Sigmoid colon (tissue), 4 donors: ENCODE measurements around the gene C1QL2.

Experiments used
- CTCF ChIP-seq, 4 experiments: fragments of 450-650 bp in 3 of 4; fragments of 200-600 bp in 1 of 4; IDR thresholded peaks; one replicate each; pipeline ENCODE4 v1.5.1; 2016 to 2019; ENCODE audit warnings: antibody characterized with exemption in 4 of 4, mild to moderate bottlenecking in 3 of 4, moderate library complexity in 2 of 4
- EP300 ChIP-seq, 4 donors: sonication (generic); formaldehyde crosslinking; IDR thresholded peaks; one replicate each; pipeline ENCODE4 v1.6.1; 2017; ENCODE audit warnings: antibody characterized with exemption in 4 of 4

DNA sequence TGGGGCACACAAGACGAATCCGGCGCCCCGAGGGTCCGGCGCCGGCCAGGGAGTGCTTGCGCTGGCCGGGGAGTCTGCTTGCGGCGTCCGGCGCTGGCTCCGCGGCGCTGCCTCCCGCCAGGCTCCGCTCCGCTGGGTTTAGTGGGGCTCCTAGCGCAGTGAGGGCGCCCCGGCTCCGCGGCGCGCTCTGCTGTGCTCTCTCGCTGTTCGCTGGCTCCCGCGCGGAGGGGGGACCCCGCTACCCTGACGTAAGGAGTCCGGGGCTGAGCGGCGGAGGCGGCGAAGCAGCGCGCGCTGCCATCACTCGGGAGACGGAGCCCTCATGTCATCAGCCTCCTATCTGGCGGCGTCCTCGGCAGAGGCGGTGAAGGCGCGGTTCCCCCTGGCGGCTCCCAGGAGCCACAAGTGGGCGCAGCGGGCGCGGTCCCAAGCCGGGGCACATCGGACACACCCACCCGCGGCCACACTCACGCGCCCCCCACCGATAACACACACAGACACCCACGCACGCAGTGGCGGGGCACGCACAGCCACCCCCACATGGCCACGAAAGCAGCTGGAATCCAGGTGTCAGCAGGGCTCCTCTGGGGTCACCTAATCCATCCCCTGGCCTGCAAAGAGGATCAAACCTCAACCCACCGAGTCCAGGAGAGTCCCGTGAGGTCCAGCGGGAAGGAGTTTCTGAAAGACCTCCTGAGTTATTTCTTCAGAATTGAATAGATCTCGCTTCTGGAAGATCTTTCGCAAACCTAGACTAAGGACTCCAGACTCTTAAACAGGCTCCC is at the start of gene C1QL2:
- TF ChIP-seq EP300 (IDR thresholded peaks at IDR 0.05), result no peak
- TF ChIP-seq CTCF (IDR thresholded peaks at IDR 0.05), result no peak
